Mesendoderm (in vitro differentiated cells): ENCODE data around the gene SDK2.
A peak's percentile ranks its signal among the peaks of the same experiment; 100 is the strongest.

Source experiments
- DNase-seq: peaks from one replicate; pipeline ENCODE4 v3.0.0; 2013
- H2AK5ac ChIP-seq: 2 replicates; pipeline ENCODE4 v1.6.1; 2013; ENCODE audit warnings: low read length, inconsistent platforms
- H2BK120ac ChIP-seq: 2 replicates; pipeline ENCODE4 v1.6.1; 2013; ENCODE audit warnings: low read depth, mild to moderate bottlenecking, low read length, moderate library complexity, mixed read lengths
- H2BK15ac ChIP-seq: replicated peaks from 2 replicates; pipeline ENCODE4 v1.6.1; 2013; ENCODE audit warnings: low read depth, mild to moderate bottlenecking, moderate library complexity
- H2BK5ac ChIP-seq: 2 replicates; pipeline ENCODE4 v1.6.1; 2013; ENCODE audit warnings: low read length, inconsistent platforms
- H3K18ac ChIP-seq: 2 replicates; pipeline ENCODE4 v1.6.1; 2013; ENCODE audit warnings: mild to moderate bottlenecking, low read length, mixed read lengths
- H3K23ac ChIP-seq: one replicate; pipeline ENCODE4 v1.6.1; 2013; ENCODE audit warnings: low read length
- H3K27ac ChIP-seq: 2 replicates; pipeline ENCODE4 v1.5.1; 2013; ENCODE audit warnings: low read depth, mild to moderate bottlenecking, inconsistent platforms, low read length, moderate library complexity
- H3K27me3 ChIP-seq: 2 replicates; pipeline ENCODE4 v1.6.1; 2013; ENCODE audit warnings: low read length, control low read depth, mild to moderate bottlenecking, inconsistent platforms; ENCODE audit not compliant: insufficient read depth, poor library complexity
- H3K36me3 ChIP-seq: 2 replicates; pipeline ENCODE4 v1.6.1; 2013; ENCODE audit warnings: low read length, inconsistent platforms; ENCODE audit not compliant: control insufficient read depth, insufficient read depth
- H3K4ac ChIP-seq: one replicate; pipeline ENCODE4 v1.6.1; 2013; ENCODE audit warnings: low read depth, mild to moderate bottlenecking, low read length, moderate library complexity
- H3K4me1 ChIP-seq: 2 replicates; pipeline ENCODE4 v1.6.1; 2013; ENCODE audit warnings: low read depth, low read length, inconsistent platforms; ENCODE audit not compliant: control insufficient read depth
- H3K4me2 ChIP-seq: 2 replicates; pipeline ENCODE4 v1.6.1; 2013; ENCODE audit warnings: low read length
- H3K4me3 ChIP-seq: 2 replicates; pipeline ENCODE4 v1.5.1; 2013; ENCODE audit warnings: mild to moderate bottlenecking, low read length
- H3K56ac ChIP-seq: one replicate; pipeline ENCODE4 v1.6.1; 2013; ENCODE audit warnings: low read length
- H3K79me1 ChIP-seq: 2 replicates; pipeline ENCODE4 v1.6.1; 2013; ENCODE audit warnings: low read length, inconsistent platforms
- H3K79me2 ChIP-seq: 2 replicates; pipeline ENCODE4 v1.6.1; 2013; ENCODE audit warnings: mild to moderate bottlenecking, low read length; ENCODE audit not compliant: control insufficient read depth, insufficient read depth
- H3K9ac ChIP-seq: 2 replicates; pipeline ENCODE4 v1.6.1; 2013; ENCODE audit warnings: low read length, inconsistent platforms
- H4K5ac ChIP-seq: one replicate; pipeline ENCODE4 v1.6.1; 2013; ENCODE audit warnings: low read length
- H4K8ac ChIP-seq: one replicate; pipeline ENCODE4 v1.6.1; 2013; ENCODE audit warnings: low read depth, mild to moderate bottlenecking, control low read depth, low read length, moderate library complexity
- WGBS: extraction: QIAGEN DNeasy Blood & Tissue Kit; methylation state at CpG from one replicate; pipeline ENCODE4 v1.1.7; 2013; ENCODE audit warnings: low lambda C conversion rate, missing lambda C conversion rate; ENCODE audit not compliant: insufficient coverage; ENCODE audit errors: extremely low coverage; 5-methylcytosine and 5-hydroxymethylcytosine counted together

Gene SDK2

GRCh38 chr17:73498176-73498575, 146.1 kb downstream of the SDK2 start:
- no peak overlapping the region for H3K18ac ChIP-seq
- DNase-seq = no peak
- no peaks in the 10 kb centered on the region for H3K36me3 ChIP-seq
- H3K56ac ChIP-seq = peak overlapping the region; percentile 62
- H2BK5ac ChIP-seq = no peak overlapping the region
- no peak overlapping the region for H3K4ac ChIP-seq
- H4K8ac ChIP-seq = no peak overlapping the region
- H3K23ac ChIP-seq = no peak overlapping the region
- H4K5ac ChIP-seq = no peak overlapping the region
- H3K79me2 ChIP-seq = no peaks in the 10 kb centered on the region
- WGBS = no CpG with 5 or more reads among the region's 8 CpGs
- H3K4me2 ChIP-seq = no peak overlapping the region
- H3K27me3 ChIP-seq = no peaks in the 10 kb centered on the region
- no peak overlapping the region for H3K4me3 ChIP-seq
- H3K9ac ChIP-seq = no peak overlapping the region
- no peaks in the 10 kb centered on the region for H3K79me1 ChIP-seq
- H2BK120ac ChIP-seq = no peak overlapping the region
- no peak overlapping the region for H3K27ac ChIP-seq
- H3K4me1 ChIP-seq = peaks cover 10% of the 10 kb centered on the region
- no peak overlapping the region for H2AK5ac ChIP-seq
- H2BK15ac ChIP-seq = no peak overlapping the region

- Histone ChIP-seq H4K5ac (no peak overlapping the region), H3K9ac (no peak overlapping the region), H3K23ac (no peak overlapping the region), H2BK5ac (no peak overlapping the region), H3K36me3 (no peaks in the 10 kb centered on the region), H3K4me3 (no peak overlapping the region), H3K79me1 (no peaks in the 10 kb centered on the region), H3K4ac (no peak overlapping the region), H2BK120ac (no peak overlapping the region), H2BK15ac (no peak overlapping the region), H3K27ac (no peak overlapping the region), H2AK5ac (peak overlapping the region; percentile 49), H3K4me1 (peaks cover 10% of the 10 kb centered on the region), H4K8ac (no peak overlapping the region), H3K18ac (no peak overlapping the region), H3K56ac (no peak overlapping the region), H3K79me2 (no peaks in the 10 kb centered on the region), H3K27me3 (no peaks in the 10 kb centered on the region), H3K4me2 (no peak overlapping the region)
- WGBS = no CpG with 5 or more reads among the region's 7 CpGs
- DNase-seq = no peak
These were observed 146.5 kb downstream of the SDK2 start for GRCh38 chr17:73497721-73498120.

- Histone ChIP-seq H4K5ac (no peak overlapping the region), H2BK120ac (no peak overlapping the region), H3K18ac (no peak overlapping the region), H3K56ac (no peak overlapping the region), H3K4ac (no peak overlapping the region), H3K23ac (no peak overlapping the region), H2BK5ac (no peak overlapping the region), H3K79me2 (no peaks in the 10 kb centered on the region), H3K4me3 (no peak overlapping the region), H3K79me1 (no peaks in the 10 kb centered on the region), H3K9ac (no peak overlapping the region), H2BK15ac (no peak overlapping the region), H3K4me1 (peaks cover 16% of the 10 kb centered on the region), H3K36me3 (no peaks in the 10 kb centered on the region), H2AK5ac (peak overlapping the region; percentile 35), H3K27me3 (no peaks in the 10 kb centered on the region), H3K27ac (no peak overlapping the region), H3K4me2 (no peak overlapping the region), H4K8ac (no peak overlapping the region)
- no peak for DNase-seq
- no CpG with 5 or more reads among the region's 13 CpGs for WGBS
These were observed 148.0 kb downstream of the SDK2 start for GRCh38 chr17:73496232-73496631.

GRCh38 chr17:73495641-73496040, 148.6 kb downstream of the SDK2 start:
- peaks cover 19% of the 10 kb centered on the region for H3K4me1 ChIP-seq
- no peak overlapping the region for H2AK5ac ChIP-seq
- WGBS = 100% methylated on average over 1 of the region's 6 CpGs
- H3K27ac ChIP-seq = no peak overlapping the region
- no peak overlapping the region for H2BK15ac ChIP-seq
- no peak overlapping the region for H2BK120ac ChIP-seq
- H3K79me2 ChIP-seq = no peaks in the 10 kb centered on the region
- H3K23ac ChIP-seq = no peak overlapping the region
- no peak overlapping the region for H3K4me3 ChIP-seq
- no peaks in the 10 kb centered on the region for H3K27me3 ChIP-seq
- no peak overlapping the region for H3K4me2 ChIP-seq
- H3K79me1 ChIP-seq = no peaks in the 10 kb centered on the region
- no peaks in the 10 kb centered on the region for H3K36me3 ChIP-seq
- H3K18ac ChIP-seq = no peak overlapping the region
- no peak for DNase-seq
- H3K4ac ChIP-seq = no peak overlapping the region
- H3K9ac ChIP-seq = no peak overlapping the region
- no peak overlapping the region for H4K8ac ChIP-seq
- H2BK5ac ChIP-seq = no peak overlapping the region
- peak overlapping the region; percentile 51 for H3K56ac ChIP-seq
- H4K5ac ChIP-seq = no peak overlapping the region

GRCh38 chr17:73494950-73495349, 149.3 kb downstream of the SDK2 start:
- Histone ChIP-seq H3K23ac (no peak overlapping the region), H4K5ac (no peak overlapping the region), H3K18ac (no peak overlapping the region), H3K4ac (no peak overlapping the region), H4K8ac (no peak overlapping the region), H3K27me3 (no peaks in the 10 kb centered on the region), H3K4me1 (peaks cover 21% of the 10 kb centered on the region), H2BK15ac (no peak overlapping the region), H3K56ac (peak overlapping the region; percentile 51), H3K9ac (no peak overlapping the region), H3K79me2 (no peaks in the 10 kb centered on the region), H2BK5ac (no peak overlapping the region), H3K4me3 (no peak overlapping the region), H2BK120ac (no peak overlapping the region), H2AK5ac (peak overlapping the region; percentile 84), H3K79me1 (no peaks in the 10 kb centered on the region), H3K36me3 (no peaks in the 10 kb centered on the region), H3K27ac (no peak overlapping the region), H3K4me2 (no peak overlapping the region)
- WGBS = no CpG with 5 or more reads among the region's 5 CpGs
- no peak for DNase-seq
